ENCODE results near the gene APBB1. TPM values are rescaled to one million over a fixed set of nuclear protein-coding genes. Genes with fewer than 3 reads are reported as not detected.
A peak's percentile ranks its signal among the peaks of the same experiment; 100 is the strongest.

The APBB1 gene
- total RNA-seq, 1 donor from 2014 or later = 57.7 TPM

DNA sequence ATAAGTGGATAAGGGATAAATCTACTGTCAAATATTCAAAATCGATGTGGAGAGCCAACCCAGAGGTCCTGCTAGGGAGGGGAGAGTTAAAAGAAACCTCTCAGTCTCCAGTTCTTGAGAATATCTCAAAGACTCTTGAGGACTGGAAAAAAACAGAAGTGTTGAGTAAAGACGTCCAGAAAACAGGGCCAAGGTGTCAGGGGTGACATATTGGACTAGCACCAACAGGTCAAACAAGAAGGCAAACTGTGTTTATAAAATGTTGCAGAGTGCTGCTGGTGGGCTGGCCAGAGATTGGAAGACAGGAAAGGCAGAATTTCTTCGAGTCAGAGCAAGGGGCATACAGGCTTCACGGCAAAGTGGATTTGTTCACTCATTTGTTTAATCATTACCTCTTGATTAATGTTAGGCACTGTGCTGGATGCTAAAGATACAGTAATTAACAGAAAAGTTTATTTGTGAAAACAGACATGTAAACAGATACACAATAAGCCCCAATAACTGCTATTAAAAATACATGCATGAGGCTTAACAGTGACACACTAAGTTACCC is 62.3 kb downstream of the APBB1 start:
- peaks cover 5% of the 10 kb centered on the region for H3K27me3 Mint-ChIP-seq (ENCODE audit: unreplicated experiment)
- H3K9me3 Mint-ChIP-seq (ENCODE audit: unreplicated experiment) = no peaks in the 10 kb centered on the region
- no peak for DNase-seq (ENCODE audit: extremely low spot score, unreplicated experiment)
- H3K27ac Mint-ChIP-seq (ENCODE audit: unreplicated experiment) = peak overlapping the region; percentile 58
- TF ChIP-seq, protein P1, sequence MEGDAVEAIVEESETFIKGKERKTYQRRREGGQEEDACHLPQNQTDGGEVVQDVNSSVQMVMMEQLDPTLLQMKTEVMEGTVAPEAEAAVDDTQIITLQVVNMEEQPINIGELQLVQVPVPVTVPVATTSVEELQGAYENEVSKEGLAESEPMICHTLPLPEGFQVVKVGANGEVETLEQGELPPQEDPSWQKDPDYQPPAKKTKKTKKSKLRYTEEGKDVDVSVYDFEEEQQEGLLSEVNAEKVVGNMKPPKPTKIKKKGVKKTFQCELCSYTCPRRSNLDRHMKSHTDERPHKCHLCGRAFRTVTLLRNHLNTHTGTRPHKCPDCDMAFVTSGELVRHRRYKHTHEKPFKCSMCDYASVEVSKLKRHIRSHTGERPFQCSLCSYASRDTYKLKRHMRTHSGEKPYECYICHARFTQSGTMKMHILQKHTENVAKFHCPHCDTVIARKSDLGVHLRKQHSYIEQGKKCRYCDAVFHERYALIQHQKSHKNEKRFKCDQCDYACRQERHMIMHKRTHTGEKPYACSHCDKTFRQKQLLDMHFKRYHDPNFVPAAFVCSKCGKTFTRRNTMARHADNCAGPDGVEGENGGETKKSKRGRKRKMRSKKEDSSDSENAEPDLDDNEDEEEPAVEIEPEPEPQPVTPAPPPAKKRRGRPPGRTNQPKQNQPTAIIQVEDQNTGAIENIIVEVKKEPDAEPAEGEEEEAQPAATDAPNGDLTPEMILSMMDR (IDR thresholded peaks at IDR 0.05) = no peak
- H3K36me3 Mint-ChIP-seq (ENCODE audit: unreplicated experiment) = no peaks in the 10 kb centered on the region
- H3K4me1 Mint-ChIP-seq (ENCODE audit: unreplicated experiment) = peaks cover 47% of the 10 kb centered on the region
- no peak overlapping the region for H3K4me3 Mint-ChIP-seq (ENCODE audit: unreplicated experiment)

GRCh38 chr11:6354651-6355485 is 64.0 kb downstream of the APBB1 start:
- Mint-ChIP-seq H3K9me3 (ENCODE audit: unreplicated experiment) (no peaks in the 10 kb centered on the region), H3K27me3 (ENCODE audit: unreplicated experiment) (peaks cover 5% of the 10 kb centered on the region), H3K4me3 (ENCODE audit: unreplicated experiment) (no peak overlapping the region), H3K27ac (ENCODE audit: unreplicated experiment) (peak overlapping the region; percentile 89), H3K36me3 (ENCODE audit: unreplicated experiment) (no peaks in the 10 kb centered on the region), H3K4me1 (ENCODE audit: unreplicated experiment) (peaks cover 41% of the 10 kb centered on the region)
- no peak for DNase-seq (ENCODE audit: extremely low spot score, unreplicated experiment)
- TF ChIP-seq, protein P1 (IDR thresholded peaks at IDR 0.05) = no peak

GRCh38 chr11:6353367-6353987 is 65.4 kb downstream of the APBB1 start:
- TF ChIP-seq, protein P1 (IDR thresholded peaks at IDR 0.05) = peak; percentile 99
- Mint-ChIP-seq H3K27ac (ENCODE audit: unreplicated experiment) (no peak overlapping the region), H3K4me1 (ENCODE audit: unreplicated experiment) (peaks cover 40% of the 10 kb centered on the region), H3K9me3 (ENCODE audit: unreplicated experiment) (no peaks in the 10 kb centered on the region), H3K36me3 (ENCODE audit: unreplicated experiment) (no peaks in the 10 kb centered on the region), H3K27me3 (ENCODE audit: unreplicated experiment) (peaks cover 5% of the 10 kb centered on the region), H3K4me3 (ENCODE audit: unreplicated experiment) (no peak overlapping the region)
- no peak for DNase-seq (ENCODE audit: extremely low spot score, unreplicated experiment)

DNA sequence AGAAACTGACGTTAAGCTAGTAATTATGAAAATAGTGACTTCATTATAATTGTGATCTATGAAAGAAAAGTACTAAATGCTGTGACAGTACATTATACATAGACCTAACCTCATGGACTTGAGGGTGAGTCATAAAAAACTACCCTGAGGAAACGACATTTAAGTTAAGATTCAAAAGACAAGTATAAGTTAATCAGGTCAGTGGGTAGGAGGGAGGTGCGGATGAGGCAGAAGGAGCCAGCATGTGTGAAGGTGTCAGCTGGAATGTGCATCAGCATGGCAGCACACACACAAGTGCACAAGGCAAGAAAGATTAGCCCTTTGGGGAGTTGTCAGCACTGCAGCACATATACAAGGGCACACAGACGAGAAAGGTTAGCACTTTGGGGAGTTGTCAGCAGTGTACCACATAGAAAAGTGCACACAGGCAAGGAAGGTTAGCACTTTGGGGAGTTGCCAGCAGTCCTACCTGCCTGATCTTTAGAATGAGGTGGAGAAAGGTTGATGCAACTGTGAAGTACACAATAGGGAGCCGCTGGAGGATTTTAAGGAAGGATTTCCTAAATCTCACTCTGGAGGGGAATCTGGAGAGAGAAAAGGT is 67.0 kb downstream of the APBB1 start:
- no peak overlapping the region for H3K4me3 Mint-ChIP-seq (ENCODE audit: unreplicated experiment)
- H3K36me3 Mint-ChIP-seq (ENCODE audit: unreplicated experiment) = no peaks in the 10 kb centered on the region
- peaks cover 13% of the 10 kb centered on the region for H3K27me3 Mint-ChIP-seq (ENCODE audit: unreplicated experiment)
- no peak for DNase-seq (ENCODE audit: extremely low spot score, unreplicated experiment)
- TF ChIP-seq, protein P1 (IDR thresholded peaks at IDR 0.05) = no peak
- no peaks in the 10 kb centered on the region for H3K9me3 Mint-ChIP-seq (ENCODE audit: unreplicated experiment)
- peaks cover 25% of the 10 kb centered on the region for H3K4me1 Mint-ChIP-seq (ENCODE audit: unreplicated experiment)
- no peak overlapping the region for H3K27ac Mint-ChIP-seq (ENCODE audit: unreplicated experiment)

GRCh38 chr11:6350486-6350885 is 68.4 kb downstream of the APBB1 start:
- no peaks in the 10 kb centered on the region for H3K9me3 Mint-ChIP-seq (ENCODE audit: unreplicated experiment)
- H3K4me3 Mint-ChIP-seq (ENCODE audit: unreplicated experiment) = no peak overlapping the region
- TF ChIP-seq, protein P1 (IDR thresholded peaks at IDR 0.05) = no peak
- H3K27me3 Mint-ChIP-seq (ENCODE audit: unreplicated experiment) = peaks cover 13% of the 10 kb centered on the region
- peaks cover 17% of the 10 kb centered on the region for H3K4me1 Mint-ChIP-seq (ENCODE audit: unreplicated experiment)
- no peak overlapping the region for H3K27ac Mint-ChIP-seq (ENCODE audit: unreplicated experiment)
- no peak for DNase-seq (ENCODE audit: extremely low spot score, unreplicated experiment)
- H3K36me3 Mint-ChIP-seq (ENCODE audit: unreplicated experiment) = no peaks in the 10 kb centered on the region

Measured in osteocyte (in vitro differentiated cells).